Parathyroid adenoma (tissue), 2 donors: ENCODE results near the gene FHL3.

Experiments
- H2AFZ ChIP-seq: fragments of 300-600 bp; sonication (generic); one replicate; pipeline ENCODE4 v1.7.0; 2017; ENCODE audit warnings: antibody characterized with exemption, mild to moderate bottlenecking
- H3K27ac ChIP-seq: fragments of 300-600 bp; sonication (generic); one replicate; pipeline ENCODE4 v1.7.0; 2017
- H3K27me3 ChIP-seq: fragments of 300-600 bp; sonication (generic); one replicate; pipeline ENCODE4 v1.7.0; 2017; ENCODE audit warnings: low read length; ENCODE audit not compliant: control insufficient read depth, insufficient read depth
- H3K36me3 ChIP-seq: fragments of 300-600 bp; sonication (generic); one replicate; pipeline ENCODE4 v1.7.0; 2017; ENCODE audit warnings: low read length; ENCODE audit not compliant: control insufficient read depth, insufficient read depth
- H3K4me1 ChIP-seq: fragments of 300-600 bp; sonication (generic); one replicate; pipeline ENCODE4 v1.7.0; 2017; ENCODE audit warnings: control low read depth
- H3K4me2 ChIP-seq: fragments of 300-600 bp; sonication (generic); one replicate; pipeline ENCODE4 v1.7.0; 2017; ENCODE audit warnings: low read length
- H3K4me3 ChIP-seq: fragments of 300-600 bp; sonication (generic); one replicate; pipeline ENCODE4 v1.7.0; 2017; ENCODE audit warnings: low read depth, low read length
- H3K79me2 ChIP-seq: fragments of 300-600 bp; sonication (generic); one replicate; pipeline ENCODE4 v1.7.0; 2017; ENCODE audit warnings: control low read depth
- H3K9ac ChIP-seq: fragments of 300-600 bp; sonication (generic); one replicate; pipeline ENCODE4 v1.7.0; 2017; ENCODE audit warnings: mild to moderate bottlenecking
- H3K9me3 ChIP-seq: fragments of 300-600 bp; sonication (generic); one replicate; pipeline ENCODE4 v1.7.0; 2017; ENCODE audit warnings: low read length; ENCODE audit not compliant: control insufficient read depth
- TF ChIP-seq, protein P1 (sequence below): fragments of 300-600 bp; sonication (generic); IDR thresholded peaks from one replicate; pipeline ENCODE4 v1.7.0; 2017; ENCODE audit warnings: antibody characterized with exemption, mild to moderate bottlenecking
- donor health status: primary hyperparathyroidism.

The FHL3 gene

DNA sequence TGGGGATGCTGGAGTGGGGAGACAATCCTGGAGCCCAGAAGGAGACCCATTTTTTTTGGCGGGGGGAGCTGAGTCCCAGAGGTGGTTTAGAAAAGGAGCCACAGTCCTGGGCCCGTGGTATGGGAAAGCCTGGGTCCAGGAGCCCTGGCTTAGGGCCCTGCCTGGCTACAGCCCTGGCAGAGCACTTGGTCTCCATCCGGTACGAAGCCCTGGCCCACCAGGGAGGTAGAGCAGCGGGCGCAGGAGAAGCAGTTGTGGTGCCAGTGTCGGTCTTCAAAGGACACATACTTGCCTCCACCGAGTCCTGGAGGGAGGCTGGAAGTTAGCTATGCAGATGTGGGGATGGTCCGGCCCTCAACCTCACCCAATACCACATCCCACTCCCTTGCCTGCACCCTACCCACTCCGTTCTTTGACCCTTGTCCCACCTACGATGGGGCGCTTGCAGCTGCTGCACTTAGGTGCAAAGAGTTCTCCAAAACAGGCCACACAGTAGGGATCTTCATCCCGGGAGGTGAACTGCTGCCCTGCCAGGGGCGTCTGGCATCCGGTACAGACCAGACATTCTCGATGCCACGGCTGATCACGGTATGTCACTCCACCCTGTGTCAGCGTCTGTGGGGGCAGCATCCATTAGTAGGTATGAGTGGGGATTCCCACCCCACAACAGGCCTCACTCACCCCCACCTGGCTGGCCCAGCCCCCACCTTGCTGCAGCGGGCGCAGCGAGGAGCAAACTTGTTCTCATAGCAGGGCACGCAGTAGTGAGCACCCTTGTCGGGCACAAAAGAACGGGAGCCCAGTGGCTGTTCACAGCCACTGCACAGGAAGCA lies 7.8 kb downstream of the FHL3 start:
- Histone ChIP-seq H3K79me2 (no peaks in the 10 kb centered on the region), H3K27me3 (no peaks in the 10 kb centered on the region), H3K36me3 (no peaks in the 10 kb centered on the region), H3K9ac (no peak overlapping the region), H3K4me2 (no peak overlapping the region), H3K27ac (no peak overlapping the region), H3K4me3 (no peak overlapping the region), H3K9me3 (no peaks in the 10 kb centered on the region), H3K4me1 (no peaks in the 10 kb centered on the region), H2AFZ (no peak overlapping the region)
- TF ChIP-seq, protein P1, sequence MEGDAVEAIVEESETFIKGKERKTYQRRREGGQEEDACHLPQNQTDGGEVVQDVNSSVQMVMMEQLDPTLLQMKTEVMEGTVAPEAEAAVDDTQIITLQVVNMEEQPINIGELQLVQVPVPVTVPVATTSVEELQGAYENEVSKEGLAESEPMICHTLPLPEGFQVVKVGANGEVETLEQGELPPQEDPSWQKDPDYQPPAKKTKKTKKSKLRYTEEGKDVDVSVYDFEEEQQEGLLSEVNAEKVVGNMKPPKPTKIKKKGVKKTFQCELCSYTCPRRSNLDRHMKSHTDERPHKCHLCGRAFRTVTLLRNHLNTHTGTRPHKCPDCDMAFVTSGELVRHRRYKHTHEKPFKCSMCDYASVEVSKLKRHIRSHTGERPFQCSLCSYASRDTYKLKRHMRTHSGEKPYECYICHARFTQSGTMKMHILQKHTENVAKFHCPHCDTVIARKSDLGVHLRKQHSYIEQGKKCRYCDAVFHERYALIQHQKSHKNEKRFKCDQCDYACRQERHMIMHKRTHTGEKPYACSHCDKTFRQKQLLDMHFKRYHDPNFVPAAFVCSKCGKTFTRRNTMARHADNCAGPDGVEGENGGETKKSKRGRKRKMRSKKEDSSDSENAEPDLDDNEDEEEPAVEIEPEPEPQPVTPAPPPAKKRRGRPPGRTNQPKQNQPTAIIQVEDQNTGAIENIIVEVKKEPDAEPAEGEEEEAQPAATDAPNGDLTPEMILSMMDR: no peak

DNA sequence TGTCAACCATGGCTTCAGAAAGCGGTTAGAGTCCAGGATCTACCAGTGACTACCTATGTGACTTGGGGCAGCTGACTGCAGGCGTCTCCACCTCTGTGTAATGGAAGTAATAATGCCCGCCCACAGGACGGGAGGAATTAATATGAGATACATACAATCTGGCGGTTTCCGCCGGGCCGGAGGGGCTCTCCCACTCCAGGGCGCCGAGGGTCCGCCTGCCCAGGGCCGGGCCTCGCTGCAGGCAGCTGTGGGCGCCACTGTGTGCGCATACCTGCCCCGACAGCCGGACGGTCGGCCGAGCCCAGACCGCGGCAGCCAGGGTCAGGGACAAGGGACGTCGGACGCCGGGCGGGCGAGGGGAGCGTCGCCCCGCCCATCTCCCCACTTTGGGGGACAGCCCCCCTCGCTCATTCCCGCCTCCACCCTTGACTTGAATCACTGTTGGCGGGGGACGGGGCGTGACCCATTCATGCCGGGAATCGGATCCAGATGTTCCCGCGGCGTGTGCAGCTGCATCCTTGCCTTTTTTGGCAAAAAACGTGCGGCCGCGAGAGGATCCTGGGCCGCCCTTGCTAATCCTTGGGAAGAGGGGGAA lies 9.5 kb downstream of the FHL3 start:
- H3K4me2 ChIP-seq: peak overlapping the region; percentile 24
- no peak overlapping the region for H3K4me3 ChIP-seq
- H2AFZ ChIP-seq: no peak overlapping the region
- no peaks in the 10 kb centered on the region for H3K36me3 ChIP-seq
- TF ChIP-seq, protein P1: no peak
- no peak overlapping the region for H3K9ac ChIP-seq
- H3K9me3 ChIP-seq: no peaks in the 10 kb centered on the region
- no peaks in the 10 kb centered on the region for H3K27me3 ChIP-seq
- H3K27ac ChIP-seq: no peak overlapping the region
- H3K79me2 ChIP-seq: no peaks in the 10 kb centered on the region
- no peaks in the 10 kb centered on the region for H3K4me1 ChIP-seq

DNA sequence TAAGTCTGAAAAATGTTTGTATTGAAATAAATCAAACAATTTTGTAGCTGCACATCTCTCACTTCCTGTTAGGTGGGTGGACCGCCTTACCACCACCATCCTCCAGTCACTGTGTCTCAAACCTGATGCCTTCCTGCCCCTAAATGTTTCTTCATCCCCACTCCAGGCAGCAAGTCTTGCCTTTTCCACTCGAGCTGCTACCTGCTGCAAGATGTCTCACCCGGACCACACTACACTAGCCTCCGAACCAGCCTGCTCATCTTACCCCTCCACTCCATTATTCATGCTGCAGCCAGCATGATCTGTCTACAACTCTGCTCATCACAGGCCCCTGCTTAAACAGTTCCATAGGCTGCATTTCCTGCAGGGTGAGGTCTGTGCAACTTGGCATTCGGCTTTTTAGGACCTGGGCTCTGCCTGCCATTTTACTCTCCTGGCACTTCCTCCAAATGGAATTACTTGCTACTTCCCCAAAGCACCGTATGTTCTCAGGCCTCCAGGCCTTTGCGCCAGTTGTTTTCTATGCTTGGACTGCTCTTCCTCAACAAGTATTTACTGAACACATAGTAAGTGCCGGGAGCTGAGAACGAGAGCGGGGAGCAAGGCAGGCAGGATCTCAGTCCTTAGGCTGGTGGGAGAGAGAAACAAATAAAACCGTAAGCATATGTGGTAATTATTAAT lies 10.3 kb downstream of the FHL3 start:
- no peak overlapping the region for H3K9ac ChIP-seq
- H3K4me2 ChIP-seq: no peak overlapping the region
- no peaks in the 10 kb centered on the region for H3K4me1 ChIP-seq
- H3K79me2 ChIP-seq: no peaks in the 10 kb centered on the region
- H3K36me3 ChIP-seq: no peaks in the 10 kb centered on the region
- no peak overlapping the region for H3K27ac ChIP-seq
- H2AFZ ChIP-seq: no peak overlapping the region
- no peaks in the 10 kb centered on the region for H3K9me3 ChIP-seq
- TF ChIP-seq, protein P1: no peak
- no peaks in the 10 kb centered on the region for H3K27me3 ChIP-seq
- H3K4me3 ChIP-seq: no peak overlapping the region

DNA sequence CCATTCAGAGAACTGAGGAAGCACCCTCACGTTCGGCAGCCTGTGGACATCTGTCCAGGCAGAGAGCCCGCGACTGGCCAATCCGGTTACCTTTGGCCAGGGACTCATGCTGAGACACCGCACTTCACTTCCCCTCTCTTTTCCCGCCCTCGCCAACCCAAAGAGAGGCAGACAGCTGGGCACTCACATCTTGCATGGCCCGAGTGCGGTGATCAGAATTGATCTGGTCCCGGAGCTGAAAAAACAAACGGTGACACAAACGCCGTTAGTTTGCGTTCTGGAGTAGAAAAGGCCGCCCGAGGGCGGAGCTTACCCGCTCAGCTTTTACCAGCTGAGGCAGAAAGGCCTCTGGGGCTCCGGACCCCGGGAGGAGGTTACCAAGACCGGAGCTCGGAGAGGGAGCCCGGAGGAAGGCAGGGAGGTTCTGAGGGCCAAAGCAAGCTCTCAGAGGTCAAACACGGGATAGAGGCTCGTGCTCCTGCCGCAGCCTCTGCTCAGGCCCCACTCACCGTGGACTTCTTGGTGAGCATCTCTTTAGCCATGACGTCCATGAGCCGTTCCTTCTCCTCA lies 15.9 kb downstream of the FHL3 start:
- H3K9ac ChIP-seq: peak overlapping the region; percentile 37
- H3K4me1 ChIP-seq: no peaks in the 10 kb centered on the region
- H3K27me3 ChIP-seq: no peaks in the 10 kb centered on the region
- H3K36me3 ChIP-seq: no peaks in the 10 kb centered on the region
- H3K4me3 ChIP-seq: peak overlapping the region; percentile 89
- peak overlapping the region; percentile 99 for H3K4me2 ChIP-seq
- no peaks in the 10 kb centered on the region for H3K79me2 ChIP-seq
- peak overlapping the region; percentile 56 for H3K27ac ChIP-seq
- H3K9me3 ChIP-seq: no peaks in the 10 kb centered on the region
- TF ChIP-seq, protein P1: no peak
- H2AFZ ChIP-seq: peak overlapping the region; percentile 91
